Measurements from ENCODE around the gene ULK4. TPM values are rescaled to one million over a fixed set of nuclear protein-coding genes. Genes with fewer than 3 reads are reported as not detected.

ULK4 gene
- total and polyA plus RNA-seq, 2 donors (not counting 1 experiment from before 2014, with no cell fraction given), result 9.1 to 9.7 TPM

- no peak overlapping the region for H3K27ac ChIP-seq (ENCODE audit: insufficient read depth, low read length)
- no peaks in the 10 kb centered on the region for H4K20me1 ChIP-seq (ENCODE audit: control insufficient read depth, extremely low read depth, insufficient read depth, low read length)
- DNase-seq (ENCODE audit: low read depth in 2 of 2), result no peak
- H3K27me3 ChIP-seq (ENCODE audit: control insufficient read depth, insufficient read depth, low read length), result no peaks in the 10 kb centered on the region
- H3K4me1 ChIP-seq (ENCODE audit: control insufficient read depth, extremely low read depth, insufficient read depth, low read length), result no peaks in the 10 kb centered on the region
- H3K4me3 ChIP-seq (replicated peaks in 1 of 4; ENCODE audit: control extremely low read depth in 1 of 4, insufficient read depth in 1 of 4, low read depth in 3 of 4, low read length in 4 of 4), result no peak overlapping the region
- H3K4me2 ChIP-seq (ENCODE audit: extremely low read depth, insufficient read depth, low read length), result no peak overlapping the region
- H2AFZ ChIP-seq (ENCODE audit: low read length), result no peak overlapping the region
- no peaks in the 10 kb centered on the region for H3K79me2 ChIP-seq (ENCODE audit: control insufficient read depth, insufficient read depth, low read length)
- TF ChIP-seq EZH2 (IDR thresholded peaks at IDR 0.05; ENCODE audit: low read length, missing control alignments), result no peak
- H3K36me3 ChIP-seq (ENCODE audit: control insufficient read depth, insufficient read depth, low read length), result no peaks in the 10 kb centered on the region
- H3K9ac ChIP-seq (ENCODE audit: insufficient read depth, low read length), result no peak overlapping the region
- H3K9me3 ChIP-seq (ENCODE audit: control insufficient read depth, insufficient read depth, low read depth, low read length), result no peaks in the 10 kb centered on the region
These were observed 21.5 kb downstream of the ULK4 start for GRCh38 chr3:41940393-41940792.

- TF ChIP-seq EZH2 (IDR thresholded peaks at IDR 0.05; ENCODE audit: low read length, missing control alignments), result no peak
- no peak for TF ChIP-seq CTCF (conservative IDR thresholded peaks at IDR 0.05 in 1 of 2, IDR thresholded peaks at IDR 0.05 in 1 of 2; ENCODE audit: low read depth in 1 of 2, low read length in 2 of 2)
- no peak overlapping the region for H3K9ac ChIP-seq (ENCODE audit: insufficient read depth, low read length)
- H3K4me3 ChIP-seq (replicated peaks in 1 of 4; ENCODE audit: control extremely low read depth in 1 of 4, insufficient read depth in 1 of 4, low read depth in 3 of 4, low read length in 4 of 4), result no peak overlapping the region
- H3K4me2 ChIP-seq (ENCODE audit: extremely low read depth, insufficient read depth, low read length), result no peak overlapping the region
- H4K20me1 ChIP-seq (ENCODE audit: control insufficient read depth, extremely low read depth, insufficient read depth, low read length), result no peaks in the 10 kb centered on the region
- H2AFZ ChIP-seq (ENCODE audit: low read length), result no peak overlapping the region
- no peaks in the 10 kb centered on the region for H3K79me2 ChIP-seq (ENCODE audit: control insufficient read depth, insufficient read depth, low read length)
- DNase-seq (ENCODE audit: low read depth in 2 of 2), result no peak
- H3K27ac ChIP-seq (ENCODE audit: insufficient read depth, low read length), result no peak overlapping the region
- H3K27me3 ChIP-seq (ENCODE audit: control insufficient read depth, insufficient read depth, low read length), result no peaks in the 10 kb centered on the region
- H3K4me1 ChIP-seq (ENCODE audit: control insufficient read depth, extremely low read depth, insufficient read depth, low read length), result no peaks in the 10 kb centered on the region
- no peaks in the 10 kb centered on the region for H3K9me3 ChIP-seq (ENCODE audit: control insufficient read depth, insufficient read depth, low read depth, low read length)
- H3K36me3 ChIP-seq (ENCODE audit: control insufficient read depth, insufficient read depth, low read length), result no peaks in the 10 kb centered on the region
These were observed 25.5 kb downstream of the ULK4 start for GRCh38 chr3:41936384-41936783.

GRCh38 chr3:41933154-41933676, 28.7 kb downstream of the ULK4 start:
- TF ChIP-seq EZH2 (IDR thresholded peaks at IDR 0.05; ENCODE audit: low read length, missing control alignments) (no peak), CTCF (conservative IDR thresholded peaks at IDR 0.05 in 1 of 2, IDR thresholded peaks at IDR 0.05 in 1 of 2; ENCODE audit: low read depth in 1 of 2, low read length in 2 of 2) (no peak)
- Histone ChIP-seq H3K4me3 (replicated peaks in 1 of 4; ENCODE audit: control extremely low read depth in 1 of 4, insufficient read depth in 1 of 4, low read depth in 3 of 4, low read length in 4 of 4) (no peak overlapping the region), H3K27ac (ENCODE audit: insufficient read depth, low read length) (no peak overlapping the region)

More at GRCh38 chr3:41933154-41933676, 28.7 kb downstream of the ULK4 start:
- Histone ChIP-seq H2AFZ (ENCODE audit: low read length) (no peak overlapping the region), H3K9ac (ENCODE audit: insufficient read depth, low read length) (no peak overlapping the region), H4K20me1 (ENCODE audit: control insufficient read depth, extremely low read depth, insufficient read depth, low read length) (no peaks in the 10 kb centered on the region), H3K36me3 (ENCODE audit: control insufficient read depth, insufficient read depth, low read length) (no peaks in the 10 kb centered on the region), H3K27me3 (ENCODE audit: control insufficient read depth, insufficient read depth, low read length) (no peaks in the 10 kb centered on the region), H3K9me3 (ENCODE audit: control insufficient read depth, insufficient read depth, low read depth, low read length) (no peaks in the 10 kb centered on the region), H3K4me2 (ENCODE audit: extremely low read depth, insufficient read depth, low read length) (no peak overlapping the region), H3K4me1 (ENCODE audit: control insufficient read depth, extremely low read depth, insufficient read depth, low read length) (no peaks in the 10 kb centered on the region), H3K79me2 (ENCODE audit: control insufficient read depth, insufficient read depth, low read length) (no peaks in the 10 kb centered on the region)
- DNase-seq (ENCODE audit: low read depth in 2 of 2), result peak; percentile 75 to 96
